Vagina (tissue), 2 donors: ENCODE data around the gene PPP4R1. TPM values are rescaled to one million over a fixed set of nuclear protein-coding genes. Genes with fewer than 3 reads are reported as not detected.

Source experiments
- DNase-seq, 2 donors: peaks; one replicate each; pipeline ENCODE4 v3.0.0-alpha.2; 2017; ENCODE audit errors: extremely low spot score in 2 of 2
- H3K27ac ChIP-seq: fragments of 200-600 bp; sonication (generic); one replicate; pipeline ENCODE4 v1.5.1; 2019
- H3K27me3 ChIP-seq: fragments of 200-600 bp; sonication (generic); one replicate; pipeline ENCODE4 v1.5.1; 2019
- H3K36me3 ChIP-seq, 2 donors: fragments of 200-600 bp; sonication (generic); one replicate each; pipeline ENCODE4 v1.5.1; 2017 to 2019
- H3K4me1 ChIP-seq: fragments of 200-600 bp; sonication (generic); one replicate; pipeline ENCODE4 v1.5.1; 2019
- H3K4me3 ChIP-seq, 2 donors: fragments of 200-600 bp; sonication (generic); 1 replicate in 1 of 2; 2 replicates in 1 of 2; pipeline ENCODE4 v1.5.1; 2016 to 2019
- H3K9me3 ChIP-seq: fragments of 200-600 bp; sonication (generic); one replicate; pipeline ENCODE4 v1.5.1; 2019
- CTCF ChIP-seq, 3 experiments: fragments of 450-650 bp in 2 of 3; fragments of 200-600 bp in 1 of 3; sonication (generic) in 1 of 3; IDR thresholded peaks; one replicate each; pipeline ENCODE4 v1.5.1; 2017 to 2019; ENCODE audit warnings: antibody characterized with exemption in 3 of 3, mild to moderate bottlenecking in 2 of 3, moderate library complexity in 2 of 3
- POLR2A ChIP-seq, 2 donors: fragments of 450-650 bp; IDR thresholded peaks; one replicate each; pipeline ENCODE4 v1.6.1; 2017; ENCODE audit warnings: antibody characterized with exemption in 2 of 2, mild to moderate bottlenecking in 2 of 2, moderate library complexity in 2 of 2
- POLR2AphosphoS5 ChIP-seq, 2 donors: sonication (generic); formaldehyde crosslinking; IDR thresholded peaks; one replicate each; pipeline ENCODE4 v1.9.0; 2017; ENCODE audit warnings: antibody characterized with exemption in 2 of 2, mild to moderate bottlenecking in 2 of 2, low read depth in 1 of 2; ENCODE audit not compliant: insufficient read depth in 1 of 2
- intact Hi-C: fragments of 100-400 bp; cut with DNase I; formaldehyde crosslinking; loops from one replicate; pipeline ENCODE4 v1.15.1; 2023
- total RNA-seq: library from RNA; depleted of rRNA; stranded (reverse); fragments of >200 nt; gene quantifications from one replicate; pipeline ENCODE4 v1.2.3, GENCODE V29; 2016

The PPP4R1 gene
- total RNA-seq, 1 donor from 2014 or later = 127 TPM

GRCh38 chr18:9658087-9658641, 43.8 kb upstream of the PPP4R1 start:
- no peaks in the 10 kb centered on the region for H3K9me3 ChIP-seq
- no peaks in the 10 kb centered on the region for H3K4me1 ChIP-seq
- peak in 1 of 2 donors; percentile 56 for DNase-seq
- intact Hi-C loops = no loop called here
- no peaks in the 10 kb centered on the region for H3K27me3 ChIP-seq
- H3K27ac ChIP-seq = peak overlapping the region; percentile 24
- no peak overlapping the region for H3K4me3 ChIP-seq
- TF ChIP-seq POLR2A (IDR thresholded peaks at IDR 0.05) (no peak), CTCF (IDR thresholded peaks at IDR 0.05) (no peak), POLR2AphosphoS5 (IDR thresholded peaks at IDR 0.05; ENCODE audit: insufficient read depth in 1 of 2, low read depth in 1 of 2) (peak in 1 of 2 donors; percentile 56)
- H3K36me3 ChIP-seq = no peaks in the 10 kb centered on the region

GRCh38 chr18:9655232-9655767, 40.9 kb upstream of the PPP4R1 start:
- intact Hi-C loops = no loop called here
- no peak overlapping the region for H3K27ac ChIP-seq
- DNase-seq = no peak
- no peaks in the 10 kb centered on the region for H3K4me1 ChIP-seq
- H3K4me3 ChIP-seq = no peak overlapping the region
- TF ChIP-seq CTCF (IDR thresholded peaks at IDR 0.05) (no peak), POLR2A (IDR thresholded peaks at IDR 0.05) (no peak), POLR2AphosphoS5 (IDR thresholded peaks at IDR 0.05; ENCODE audit: insufficient read depth in 1 of 2, low read depth in 1 of 2) (no peak)
- no peaks in the 10 kb centered on the region for H3K27me3 ChIP-seq
- H3K36me3 ChIP-seq = no peaks in the 10 kb centered on the region
- H3K9me3 ChIP-seq = no peaks in the 10 kb centered on the region

GRCh38 chr18:9653390-9653789, 39.0 kb upstream of the PPP4R1 start:
- DNase-seq = no peak
- H3K4me3 ChIP-seq = no peak overlapping the region
- no peaks in the 10 kb centered on the region for H3K4me1 ChIP-seq
- no peaks in the 10 kb centered on the region for H3K36me3 ChIP-seq
- H3K27ac ChIP-seq = no peak overlapping the region
- no peak for TF ChIP-seq POLR2A (IDR thresholded peaks at IDR 0.05)
- intact Hi-C loops = no loop called here
- no peaks in the 10 kb centered on the region for H3K27me3 ChIP-seq
- H3K9me3 ChIP-seq = no peaks in the 10 kb centered on the region

- Histone ChIP-seq H3K27me3 (no peaks in the 10 kb centered on the region), H3K9me3 (no peaks in the 10 kb centered on the region), H3K4me3 (no peak overlapping the region), H3K36me3 (no peaks in the 10 kb centered on the region), H3K27ac (no peak overlapping the region), H3K4me1 (no peaks in the 10 kb centered on the region)
- intact Hi-C loops = no loop called here
- TF ChIP-seq CTCF (IDR thresholded peaks at IDR 0.05) = no peak
- no peak for TF ChIP-seq POLR2A (IDR thresholded peaks at IDR 0.05)
- TF ChIP-seq POLR2AphosphoS5 (IDR thresholded peaks at IDR 0.05; ENCODE audit: insufficient read depth in 1 of 2, low read depth in 1 of 2) = no peak
- DNase-seq = no peak
These were observed 34.8 kb upstream of the PPP4R1 start for GRCh38 chr18:9649164-9649540.

GRCh38 chr18:9648431-9649163, 34.2 kb upstream of the PPP4R1 start:
- no peak overlapping the region for H3K4me3 ChIP-seq
- no peak for DNase-seq
- no peaks in the 10 kb centered on the region for H3K9me3 ChIP-seq
- H3K27me3 ChIP-seq = no peaks in the 10 kb centered on the region
- no peaks in the 10 kb centered on the region for H3K36me3 ChIP-seq
- intact Hi-C loops = no loop called here
- no peaks in the 10 kb centered on the region for H3K4me1 ChIP-seq
- H3K27ac ChIP-seq = no peak overlapping the region
- peak in 1 of 2 donors; percentile 20 for TF ChIP-seq POLR2AphosphoS5 (IDR thresholded peaks at IDR 0.05; ENCODE audit: insufficient read depth in 1 of 2, low read depth in 1 of 2)
- TF ChIP-seq CTCF (IDR thresholded peaks at IDR 0.05) = no peak
